K562 (cell line): ENCODE measurements around the gene AGPAT3. TPM values are rescaled to one million over a fixed set of nuclear protein-coding genes. Genes with fewer than 3 reads are reported as not detected.

Experiments
- ATAC-seq: fragments of 200-7000 bp; cut with Tn5 transposase; 3 replicates; pipeline ENCODE4 v1.9.1; 2020; ENCODE audit warnings: moderate library complexity
- BruUV-seq: library from RNA; stranded (reverse); fragments of 400-500 nt; replicated peaks from 2 replicates; lab custom pipeline; 2021; lab: Mats Ljungman, UMichigan
- CTCF ChIA-PET: fragments of 300-600 bp; formaldehyde crosslinking; extraction: SDS; loops from one replicate; lab custom pipeline; 2021; ENCODE audit warnings: low intra/inter-chr PET ratio; lab: Yijun Ruan, JAX
- POLR2A ChIA-PET: fragments of 300-600, 350-650 bp; sonication (Branson Sonifier 250); formaldehyde crosslinking; extraction: SDS; loops from one replicate; lab custom pipeline; 2021; ENCODE audit warnings: antibody characterized with exemption, inconsistent platforms; lab: Yijun Ruan, JAX
- DNase-seq, 4 experiments: peaks; one replicate each; pipeline versions ENCODE4 v3.0.0 to v3.0.0-alpha.2; 2011 to 2018; ENCODE audit warnings: low spot score in 3 of 4, mixed read lengths in 3 of 4; ENCODE audit errors: extremely low read depth in 1 of 4
- FAIRE-seq: peaks from 2 replicates; lab custom pipeline; 2011; peaks lifted over from hg19 to GRCh38; lab: Jason Lieb, UNC
- H2AFZ ChIP-seq: 2 replicates; pipeline ENCODE4 v1.6.0; 2011; ENCODE audit warnings: low read depth, low read length, control low read depth, inconsistent platforms
- H3K27ac ChIP-seq: fragments of 200-600 bp; 3 replicates; pipeline ENCODE4 v1.8.0; 2011; ENCODE audit warnings: low read depth, mild to moderate bottlenecking, control low read depth, inconsistent platforms, low read length, moderate library complexity, mixed read lengths; ENCODE audit errors: extremely low read depth
- H3K27me3 ChIP-seq, 2 experiments: fragments of 300-600 bp in 1 of 2; 2 replicates in 1 of 2; 3 replicates in 1 of 2; pipeline versions ENCODE4 v1.6.0 to v1.8.0; 2011; ENCODE audit warnings: inconsistent platforms in 2 of 2, low read length in 2 of 2, mild to moderate bottlenecking in 1 of 2, mixed read lengths in 1 of 2, moderate library complexity in 1 of 2; ENCODE audit not compliant: control insufficient read depth in 2 of 2, insufficient read depth in 2 of 2
- H3K36me3 ChIP-seq: fragments of 300-600 bp; 3 replicates; pipeline ENCODE4 v1.8.0; 2011; ENCODE audit warnings: mild to moderate bottlenecking, low read length, inconsistent platforms; ENCODE audit not compliant: control insufficient read depth, insufficient read depth
- H3K4me1 ChIP-seq, 2 experiments: fragments of 200-600 bp in 1 of 2; replicated peaks in 1 of 2; 2 replicates in 1 of 2; 3 replicates in 1 of 2; pipeline versions ENCODE4 v1.5.1 to v1.8.0; 2011; ENCODE audit warnings: inconsistent platforms in 2 of 2, low read length in 2 of 2, mild to moderate bottlenecking in 1 of 2, mixed read lengths in 1 of 2, moderate library complexity in 1 of 2; ENCODE audit not compliant: control insufficient read depth in 2 of 2, insufficient read depth in 2 of 2
- H3K4me2 ChIP-seq: 2 replicates; pipeline ENCODE4 v1.6.1; 2011; ENCODE audit warnings: low read length, control low read depth, inconsistent platforms, mixed read lengths; ENCODE audit not compliant: insufficient read depth
- H3K4me3 ChIP-seq: fragments of 200-600 bp; sonication (generic), shearing (Covaris generic); 2 replicates; pipeline ENCODE4 v1.5.1; 2016; ENCODE audit warnings: control low read depth, inconsistent platforms
- H3K79me2 ChIP-seq: fragments of 200-600 bp; 3 replicates; pipeline ENCODE4 v1.8.0; 2011; ENCODE audit warnings: low read length, inconsistent platforms; ENCODE audit not compliant: control insufficient read depth, insufficient read depth
- H3K9ac ChIP-seq, 2 experiments: 2 replicates each; pipeline versions ENCODE4 v1.6.0 to v1.6.1; 2011; ENCODE audit warnings: low read depth in 2 of 2, low read length in 2 of 2, control low read depth in 1 of 2, inconsistent platforms in 1 of 2, mild to moderate bottlenecking in 1 of 2, mixed read lengths in 1 of 2; ENCODE audit not compliant: insufficient read depth in 1 of 2
- H3K9me1 ChIP-seq: one replicate; pipeline ENCODE4 v1.6.0; 2011; ENCODE audit warnings: inconsistent platforms, mild to moderate bottlenecking, low read length, moderate library complexity; ENCODE audit not compliant: control insufficient read depth, insufficient read depth
- H3K9me3 ChIP-seq: replicated peaks from 2 replicates; pipeline ENCODE4 v1.5.1; 2011; ENCODE audit warnings: low read depth, low read length, inconsistent platforms; ENCODE audit not compliant: control insufficient read depth, insufficient read depth
- H4K20me1 ChIP-seq: replicated peaks from 2 replicates; pipeline ENCODE4 v1.6.1; 2011; ENCODE audit warnings: low read length, inconsistent platforms, mixed read lengths; ENCODE audit not compliant: control insufficient read depth, insufficient read depth
- HNRNPH1 ChIP-seq: fragments of 200-400 bp; formaldehyde crosslinking; optimal IDR thresholded peaks from 2 replicates; pipeline ENCODE3; 2017; ENCODE audit warnings: low read depth, mild to moderate bottlenecking, low read length, moderate library complexity
- HNRNPK ChIP-seq: fragments of 200-400 bp; formaldehyde crosslinking; IDR thresholded peaks from one replicate; pipeline ENCODE4 v1.6.1; 2018; ENCODE audit warnings: mild to moderate bottlenecking, low read depth, low read length; ENCODE audit not compliant: poor library complexity, severe bottlenecking
- SIN3B ChIP-seq: fragments of 450-650 bp; IDR thresholded peaks from 2 replicates; pipeline ENCODE4 v1.6.1; 2017; ENCODE audit warnings: low read depth, mild to moderate bottlenecking, moderate library complexity
- WGBS: fragments of 100-300 bp; shearing (Covaris generic); methylation state at CpG from one replicate; pipeline ENCODE4 v1.1.6; 2016; ENCODE audit warnings: low coverage, mixed read lengths; ENCODE audit not compliant: insufficient coverage; ENCODE audit errors: missing lambda C conversion rate; 5-methylcytosine and 5-hydroxymethylcytosine counted together
- in situ Hi-C: fragments of 300-500 bp; cut with MboI; formaldehyde crosslinking; loops from 4 replicates; pipeline ENCODE4 v1.15.0; 2018; ENCODE audit warnings: inconsistent platforms, mixed read lengths
- intact Hi-C: fragments of 100-400 bp; cut with micrococcal nuclease; formaldehyde crosslinking; loops from 2 replicates; pipeline ENCODE4 v1.14.2; 2022
- polyA plus RNA-seq, 8 experiments: library from polyadenylated mRNA; depleted of rRNA in 4 of 8; stranded (reverse) in 5 of 8; unstranded in 3 of 8; fragments of >200 nt; fragmentation: Nextera tagmentation in 2 of 8; fragmentation: Illumina TruSeq in 1 of 8; extraction: Ambion mirVana in 2 of 8; extraction: Trizol in 1 of 8; gene quantifications; 2 replicates each; pipeline versions ENCODE4 v1.2.1 to v1.2.3, GENCODE V29; 2011 to 2014; ENCODE audit warnings: inconsistent platforms in 1 of 8, missing spikeins in 1 of 8
- total RNA-seq, 7 experiments: library from RNA; depleted of rRNA in 6 of 7; stranded (reverse); fragments of >200 nt in 6 of 7; fragmentation: Illumina TruSeq in 2 of 7; extraction: Trizol in 2 of 7; gene quantifications; 2 replicates each; pipeline versions ENCODE4 v1.2.1 to v1.2.3, GENCODE V29; 2011 to 2021; ENCODE audit warnings: low replicate concordance in 1 of 7
- TF ChIP-seq, protein P1 (sequence below): sonication (generic); formaldehyde crosslinking; IDR thresholded peaks from 2 replicates; pipeline ENCODE4 v1.8.0; 2022; ENCODE audit warnings: mild to moderate bottlenecking, missing genetic modification reagents

AGPAT3 gene
- total and polyA plus RNA-seq, 9 of the 15 experiments (the other 6 are each of a cell fraction or from before 2014, with no cell fraction given), result 1.5 to 88.4 (median 35.7) TPM

- no peak for TF ChIP-seq HNRNPH1
Measured at GRCh38 chr21:43850728-43851295, 14.2 kb upstream of the AGPAT3 start (continued).

GRCh38 chr21:43851593-43851992 lies 13.4 kb upstream of the AGPAT3 start:
- CTCF ChIA-PET, result no interaction called here
- WGBS, result 75% methylated on average over 12 of the region's 12 CpGs

More at GRCh38 chr21:43851593-43851992, 13.4 kb upstream of the AGPAT3 start:
- Histone ChIP-seq H3K27ac (no peak overlapping the region), H2AFZ (no peak overlapping the region), H3K79me2 (no peaks in the 10 kb centered on the region), H3K9me1 (no peaks in the 10 kb centered on the region), H3K4me1 (peaks cover 22 to 35% of the 10 kb centered on the region in 2 experiments), H3K9me3 (peaks cover 18% of the 10 kb centered on the region), H4K20me1 (no peaks in the 10 kb centered on the region), H3K27me3 (no peaks in the 10 kb centered on the region), H3K4me3 (no peak overlapping the region), H3K36me3 (no peaks in the 10 kb centered on the region), H3K9ac (no peak overlapping the region), H3K4me2 (no peak overlapping the region)
- no peak for DNase-seq
- FAIRE-seq, result no peak
- TF ChIP-seq, protein P1, sequence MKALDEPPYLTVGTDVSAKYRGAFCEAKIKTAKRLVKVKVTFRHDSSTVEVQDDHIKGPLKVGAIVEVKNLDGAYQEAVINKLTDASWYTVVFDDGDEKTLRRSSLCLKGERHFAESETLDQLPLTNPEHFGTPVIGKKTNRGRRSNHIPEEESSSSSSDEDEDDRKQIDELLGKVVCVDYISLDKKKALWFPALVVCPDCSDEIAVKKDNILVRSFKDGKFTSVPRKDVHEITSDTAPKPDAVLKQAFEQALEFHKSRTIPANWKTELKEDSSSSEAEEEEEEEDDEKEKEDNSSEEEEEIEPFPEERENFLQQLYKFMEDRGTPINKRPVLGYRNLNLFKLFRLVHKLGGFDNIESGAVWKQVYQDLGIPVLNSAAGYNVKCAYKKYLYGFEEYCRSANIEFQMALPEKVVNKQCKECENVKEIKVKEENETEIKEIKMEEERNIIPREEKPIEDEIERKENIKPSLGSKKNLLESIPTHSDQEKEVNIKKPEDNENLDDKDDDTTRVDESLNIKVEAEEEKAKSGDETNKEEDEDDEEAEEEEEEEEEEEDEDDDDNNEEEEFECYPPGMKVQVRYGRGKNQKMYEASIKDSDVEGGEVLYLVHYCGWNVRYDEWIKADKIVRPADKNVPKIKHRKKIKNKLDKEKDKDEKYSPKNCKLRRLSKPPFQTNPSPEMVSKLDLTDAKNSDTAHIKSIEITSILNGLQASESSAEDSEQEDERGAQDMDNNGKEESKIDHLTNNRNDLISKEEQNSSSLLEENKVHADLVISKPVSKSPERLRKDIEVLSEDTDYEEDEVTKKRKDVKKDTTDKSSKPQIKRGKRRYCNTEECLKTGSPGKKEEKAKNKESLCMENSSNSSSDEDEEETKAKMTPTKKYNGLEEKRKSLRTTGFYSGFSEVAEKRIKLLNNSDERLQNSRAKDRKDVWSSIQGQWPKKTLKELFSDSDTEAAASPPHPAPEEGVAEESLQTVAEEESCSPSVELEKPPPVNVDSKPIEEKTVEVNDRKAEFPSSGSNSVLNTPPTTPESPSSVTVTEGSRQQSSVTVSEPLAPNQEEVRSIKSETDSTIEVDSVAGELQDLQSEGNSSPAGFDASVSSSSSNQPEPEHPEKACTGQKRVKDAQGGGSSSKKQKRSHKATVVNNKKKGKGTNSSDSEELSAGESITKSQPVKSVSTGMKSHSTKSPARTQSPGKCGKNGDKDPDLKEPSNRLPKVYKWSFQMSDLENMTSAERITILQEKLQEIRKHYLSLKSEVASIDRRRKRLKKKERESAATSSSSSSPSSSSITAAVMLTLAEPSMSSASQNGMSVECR, result no peak
- TF ChIP-seq HNRNPK, result no peak
- no peak for TF ChIP-seq SIN3B
- no TSS peak for BruUV-seq
- intact Hi-C loops, result no loop called here
- POLR2A ChIA-PET, result no interaction called here
- in situ Hi-C loops, result no loop called here
- no peak for ATAC-seq
